GM19455 (cell line): ENCODE measurements around the gene ACER1.
"Not testable (repeated sequence)": the region's sequence is repeated elsewhere in the genome, so short reads cannot be mapped to it uniquely, and the experiment has no call there.

ENCODE experiments used
- ATAC-seq: cut with Tn5 transposase; IDR thresholded peaks from one replicate; pipeline ENCODE4 v1.9.1; 2021; ENCODE audit not compliant: unreplicated experiment

ACER1 gene

GRCh38 chr19:6297202-6297601, 36.2 kb downstream of the ACER1 start:
- ATAC-seq: no peak

GRCh38 chr19:6292006-6292405, 41.4 kb downstream of the ACER1 start:
- ATAC-seq: no peak

GRCh38 chr19:6288737-6289136, 44.7 kb downstream of the ACER1 start:
- ATAC-seq: no peak

- no peak for ATAC-seq
Observed at GRCh38 chr19:6287269-6287885, 46.0 kb downstream of the ACER1 start.

- no peak for ATAC-seq
Observed at GRCh38 chr19:6286676-6287075, 46.7 kb downstream of the ACER1 start.

GRCh38 chr19:6282393-6282792, 51.0 kb downstream of the ACER1 start:
- not testable (repeated sequence) for ATAC-seq

- peak; percentile 85 for ATAC-seq
Observed at GRCh38 chr19:6279931-6280591, 53.4 kb downstream of the ACER1 start, which contains the start of gene MLLT1. Gene MLLT1, minus strand, starts transcription at chr19:6279975. Its CDS starts 191 bp downstream, at chr19:6279784.

GRCh38 chr19:6279620-6279930, 53.8 kb downstream of the ACER1 start:
- peak; percentile 39 for ATAC-seq

- no peak for ATAC-seq
Observed at GRCh38 chr19:6278740-6279619, 54.4 kb downstream of the ACER1 start.

GRCh38 chr19:6278051-6278450, 55.4 kb downstream of the ACER1 start:
- ATAC-seq: no peak

- ATAC-seq: no peak
Observed at GRCh38 chr19:6276447-6276846, 57.0 kb downstream of the ACER1 start.

GRCh38 chr19:6275170-6275744, 58.2 kb downstream of the ACER1 start:
- no peak for ATAC-seq

- ATAC-seq: no peak
Observed at GRCh38 chr19:6274756-6275155, 58.7 kb downstream of the ACER1 start.

GRCh38 chr19:6273701-6274601, 59.5 kb downstream of the ACER1 start:
- no peak for ATAC-seq

GRCh38 chr19:6272913-6273600, 60.4 kb downstream of the ACER1 start:
- no peak for ATAC-seq

- no peak for ATAC-seq
Observed at GRCh38 chr19:6272411-6272791, 61.0 kb downstream of the ACER1 start.

- no peak for ATAC-seq
Observed at GRCh38 chr19:6271721-6272410, 61.5 kb downstream of the ACER1 start.

- no peak for ATAC-seq
Observed at GRCh38 chr19:6271251-6271650, 62.2 kb downstream of the ACER1 start.

- ATAC-seq: no peak
Observed at GRCh38 chr19:6270822-6271221, 62.6 kb downstream of the ACER1 start.
